Pons (tissue), 1 donor: Measurements from ENCODE around the gene LRRFIP2.
"Not testable (repeated sequence)": the region's sequence is repeated elsewhere in the genome, so short reads cannot be mapped to it uniquely, and the experiment has no call there.

Source experiments
- DNase-seq: peaks from one replicate; pipeline ENCODE4 v3.0.0-alpha.2; 2016; ENCODE audit warnings: low spot score

LRRFIP2 gene

GRCh38 chr3:37144806-37145205 lies 29.6 kb downstream of the LRRFIP2 start:
- no peak for DNase-seq

GRCh38 chr3:37143821-37144220 lies 30.6 kb downstream of the LRRFIP2 start:
- no peak for DNase-seq

DNA sequence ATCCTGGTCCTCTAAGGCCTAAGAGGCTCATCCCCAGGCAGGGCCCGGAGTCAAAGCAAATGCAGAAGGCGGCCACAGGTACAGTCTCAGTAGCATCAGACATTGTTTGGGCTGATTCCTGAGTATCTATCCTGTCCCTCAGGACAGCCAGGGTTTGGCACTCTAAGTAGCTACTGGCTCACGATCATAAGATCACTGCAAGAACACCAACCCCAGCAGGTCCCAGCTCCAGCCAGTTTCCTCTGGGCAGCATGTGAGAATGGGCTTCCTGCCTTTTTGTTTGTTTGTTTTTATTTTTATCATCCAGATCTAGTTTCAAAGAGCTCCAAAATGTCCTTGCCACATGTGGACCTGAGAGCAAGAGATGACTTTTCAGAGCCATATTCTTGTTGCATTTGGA lies 32.7 kb downstream of the LRRFIP2 start:
- DNase-seq = no peak

- DNase-seq = no peak
Measured at GRCh38 chr3:37140899-37141541, 33.4 kb downstream of the LRRFIP2 start.

- DNase-seq = no peak
Measured at GRCh38 chr3:37139567-37140052, 34.8 kb downstream of the LRRFIP2 start.

DNA sequence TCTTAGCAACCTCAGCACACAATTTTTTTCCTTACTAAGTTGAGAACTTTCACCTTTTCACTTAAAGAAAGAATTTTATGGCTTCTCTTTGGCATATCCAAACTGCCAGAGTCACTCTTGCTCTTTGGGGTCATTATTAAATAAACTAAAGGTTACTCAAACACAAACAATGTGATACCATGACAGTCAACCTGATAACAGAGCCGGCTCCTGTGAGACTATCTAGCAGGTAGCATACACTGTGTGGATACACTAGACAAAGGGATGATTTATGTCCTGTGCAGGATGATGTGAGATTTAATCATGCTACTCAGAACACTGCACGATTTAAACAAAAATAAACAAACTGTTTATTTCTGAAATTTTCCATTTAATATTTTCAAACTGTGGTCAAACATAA lies 35.6 kb downstream of the LRRFIP2 start:
- no peak for DNase-seq

- DNase-seq = no peak
Measured at GRCh38 chr3:37137516-37137915, 36.9 kb downstream of the LRRFIP2 start.

DNA sequence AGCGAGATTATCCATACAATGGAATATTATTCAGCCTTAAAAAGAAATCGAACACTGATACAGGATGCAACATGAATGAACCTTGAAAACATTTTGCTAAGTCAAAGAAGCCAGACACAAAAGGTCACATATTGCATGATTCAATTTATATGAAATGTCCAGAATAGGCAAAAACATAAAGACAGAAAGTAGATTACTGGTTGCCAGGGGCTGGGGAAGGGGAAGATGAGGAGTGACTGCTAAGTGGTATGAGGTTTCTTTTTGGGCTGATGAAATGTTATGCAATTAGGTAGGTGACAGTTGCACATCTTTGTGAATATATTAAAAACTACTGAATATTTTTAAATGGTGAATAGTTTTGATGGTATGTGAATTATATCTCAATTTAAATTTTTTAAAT lies 38.3 kb downstream of the LRRFIP2 start:
- DNase-seq = no peak

DNA sequence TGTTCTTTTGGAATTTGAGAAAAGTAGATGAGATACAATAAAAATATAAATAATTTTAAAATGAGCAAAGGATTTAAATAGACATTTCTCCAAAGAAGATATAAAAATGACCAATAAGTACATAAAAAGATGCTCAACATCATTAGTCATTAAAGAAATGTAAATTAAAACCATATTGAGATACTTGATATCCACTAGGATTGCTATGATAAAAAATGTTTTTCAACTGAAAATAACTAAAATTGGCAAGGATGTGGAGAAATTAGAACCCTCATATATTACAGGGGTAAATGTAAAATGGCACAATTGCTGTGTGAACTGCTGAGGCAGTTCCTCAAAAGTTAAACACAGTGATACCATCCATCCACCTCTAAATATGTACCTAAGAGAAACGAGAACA lies 38.8 kb downstream of the LRRFIP2 start:
- no peak for DNase-seq

- no peak for DNase-seq
Measured at GRCh38 chr3:37132334-37132733, 42.0 kb downstream of the LRRFIP2 start.

DNA sequence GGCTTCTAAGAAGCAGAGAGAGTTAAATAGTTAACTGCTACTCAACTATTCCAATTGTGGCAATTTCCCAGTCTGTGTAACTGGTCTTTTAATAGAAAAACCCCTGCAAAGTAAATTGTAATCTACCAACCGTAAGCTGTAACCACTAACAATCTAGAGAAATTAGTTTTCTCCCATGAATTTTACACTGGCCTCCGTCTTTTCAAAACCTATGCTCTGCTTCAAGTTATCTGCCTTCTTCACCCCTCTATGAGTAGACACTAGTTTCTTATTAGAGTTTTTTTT lies 42.6 kb downstream of the LRRFIP2 start:
- no peak for DNase-seq

GRCh38 chr3:37130984-37131859 lies 43.2 kb downstream of the LRRFIP2 start:
- no peak for DNase-seq

DNA sequence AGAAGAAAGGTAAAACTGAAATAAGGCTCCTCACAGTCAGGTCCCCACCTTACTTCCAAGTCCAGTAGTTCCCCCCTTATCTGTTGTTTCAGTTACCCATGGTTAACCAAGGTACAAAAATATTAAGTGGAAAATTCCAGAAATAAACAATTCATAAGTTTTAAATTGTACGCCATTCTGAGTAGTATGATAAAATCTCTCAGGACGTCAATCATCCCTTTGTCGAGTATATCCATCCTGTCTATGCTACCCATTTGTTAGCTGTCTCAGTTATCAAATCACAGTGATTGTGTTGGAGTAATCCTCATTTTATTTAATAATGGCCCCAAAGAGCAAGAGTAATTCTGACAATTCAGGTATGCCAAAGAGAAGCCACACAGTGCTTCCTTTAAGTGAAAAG lies 43.9 kb downstream of the LRRFIP2 start:
- no peak for DNase-seq

GRCh38 chr3:37129871-37130270 lies 44.5 kb downstream of the LRRFIP2 start:
- DNase-seq = no peak

GRCh38 chr3:37127340-37127739 lies 47.0 kb downstream of the LRRFIP2 start:
- DNase-seq = no peak

- no peak for DNase-seq
Measured at GRCh38 chr3:37126856-37127255, 47.5 kb downstream of the LRRFIP2 start.

- no peak for DNase-seq
Measured at GRCh38 chr3:37125195-37126073, 48.9 kb downstream of the LRRFIP2 start.

DNA sequence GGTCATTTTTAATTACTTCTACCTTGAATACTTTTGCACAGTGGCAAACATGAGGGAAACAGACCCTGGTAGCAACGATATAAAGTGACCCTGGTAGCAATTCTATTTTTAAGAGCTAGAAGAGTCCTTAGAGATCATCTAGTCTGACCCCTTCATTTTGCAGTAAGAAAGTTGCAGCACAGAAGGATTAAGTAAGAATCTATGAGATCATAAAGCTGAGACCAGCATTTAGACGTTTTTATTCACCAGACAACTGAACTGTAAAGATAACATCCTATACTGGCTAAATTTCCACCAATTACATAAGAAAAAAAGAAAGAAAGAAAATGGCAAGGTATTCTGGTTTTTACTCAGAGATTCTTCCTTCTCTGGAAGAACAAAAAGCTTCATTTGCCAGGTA lies 49.9 kb downstream of the LRRFIP2 start:
- DNase-seq = no peak

DNA sequence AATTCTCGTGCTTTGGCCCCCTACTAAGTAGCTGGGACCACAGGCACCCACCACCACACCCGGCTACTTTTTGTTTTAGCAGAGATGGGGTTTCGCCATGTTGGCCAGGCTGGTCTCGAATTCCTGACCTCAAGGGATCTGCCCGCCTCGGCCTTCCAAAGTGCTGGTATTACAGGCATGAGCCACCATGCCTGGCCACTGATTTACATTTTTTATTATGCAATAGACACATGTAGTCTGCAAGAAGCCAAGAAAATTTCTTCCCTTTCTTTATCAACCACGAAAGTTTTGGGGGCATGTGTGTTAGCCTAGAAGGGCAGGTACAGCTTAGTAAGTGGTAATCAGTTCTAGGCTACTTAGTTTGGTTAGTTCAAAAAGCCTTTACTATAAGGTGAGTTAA lies 51.1 kb downstream of the LRRFIP2 start:
- no peak for DNase-seq

GRCh38 chr3:37122069-37122468 lies 52.3 kb downstream of the LRRFIP2 start:
- DNase-seq = not testable (repeated sequence)

DNA sequence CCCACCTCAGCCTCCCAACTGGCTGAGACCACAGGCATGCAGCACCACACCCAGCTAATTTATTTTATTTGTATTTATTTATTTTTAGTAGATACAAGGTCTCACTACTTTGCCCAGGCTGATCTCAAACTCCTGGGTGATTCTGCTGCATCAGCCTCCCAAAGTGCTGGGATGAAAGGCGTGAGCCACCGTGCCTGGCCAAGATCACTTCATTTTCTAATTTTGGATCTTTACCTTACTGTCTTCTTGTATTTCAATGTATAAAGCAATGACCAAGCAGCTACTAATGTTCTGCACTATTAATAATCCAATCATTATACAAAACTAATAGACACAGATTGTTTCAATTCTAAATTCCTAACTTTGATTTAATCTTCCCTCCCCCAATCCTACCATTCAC lies 56.2 kb downstream of the LRRFIP2 start:
- no peak for DNase-seq

DNA sequence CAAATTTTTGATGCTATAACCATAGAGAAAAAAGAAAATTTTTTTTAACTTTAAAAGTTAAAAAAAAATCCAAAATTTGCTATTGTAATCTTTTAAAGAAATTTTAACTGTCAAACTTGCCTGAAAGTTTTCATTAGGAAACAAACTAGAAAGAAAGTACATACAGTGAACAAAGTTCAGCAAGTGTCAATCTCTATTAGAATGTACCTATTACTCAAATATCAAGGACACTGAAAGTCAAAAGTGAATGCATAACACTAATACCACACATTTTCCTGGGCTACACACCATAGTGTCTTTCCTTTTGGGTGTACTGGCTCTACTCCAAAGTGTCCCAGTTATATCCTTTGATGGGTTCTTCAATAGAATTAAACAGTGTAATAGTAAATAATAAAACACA lies 56.8 kb downstream of the LRRFIP2 start:
- DNase-seq = no peak

- no peak for DNase-seq
Measured at GRCh38 chr3:37116998-37117397, 57.4 kb downstream of the LRRFIP2 start.
